ENCODE data around the gene SEMA3E.

DNA sequence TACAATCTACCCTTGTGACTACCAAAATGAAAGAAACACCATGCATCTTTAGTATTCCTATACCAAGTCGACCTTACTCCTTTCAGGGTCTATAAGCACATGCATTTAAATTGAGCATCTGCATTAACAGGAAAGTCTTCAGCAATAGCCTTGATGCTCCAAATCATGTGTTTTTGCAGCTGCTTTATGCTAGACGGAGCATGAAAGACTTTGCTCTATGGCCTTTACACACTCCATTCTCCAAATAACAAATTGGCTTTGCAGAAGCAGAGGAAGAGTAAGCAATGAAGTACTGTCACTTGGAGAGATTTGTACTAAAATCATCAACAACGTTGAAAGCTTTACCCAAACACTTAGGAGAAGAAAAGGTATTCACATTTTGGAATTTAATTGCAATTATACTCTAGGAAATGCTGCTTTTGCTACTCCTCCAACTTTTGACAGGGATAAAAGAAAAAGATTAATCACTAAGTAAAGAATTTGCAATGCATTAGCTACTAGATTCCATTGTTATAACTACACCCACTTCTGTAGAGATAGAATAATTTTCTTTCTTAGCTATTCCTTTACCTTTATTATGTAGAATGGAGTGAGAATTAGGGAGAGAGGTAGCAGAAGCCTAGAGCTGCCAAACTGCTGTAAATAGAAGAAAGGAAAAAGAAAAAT is 131.8 kb downstream of the SEMA3E start:
- no peak for TF ChIP-seq POLR2A (IDR thresholded peaks at IDR 0.05)
- TF ChIP-seq, protein P1, sequence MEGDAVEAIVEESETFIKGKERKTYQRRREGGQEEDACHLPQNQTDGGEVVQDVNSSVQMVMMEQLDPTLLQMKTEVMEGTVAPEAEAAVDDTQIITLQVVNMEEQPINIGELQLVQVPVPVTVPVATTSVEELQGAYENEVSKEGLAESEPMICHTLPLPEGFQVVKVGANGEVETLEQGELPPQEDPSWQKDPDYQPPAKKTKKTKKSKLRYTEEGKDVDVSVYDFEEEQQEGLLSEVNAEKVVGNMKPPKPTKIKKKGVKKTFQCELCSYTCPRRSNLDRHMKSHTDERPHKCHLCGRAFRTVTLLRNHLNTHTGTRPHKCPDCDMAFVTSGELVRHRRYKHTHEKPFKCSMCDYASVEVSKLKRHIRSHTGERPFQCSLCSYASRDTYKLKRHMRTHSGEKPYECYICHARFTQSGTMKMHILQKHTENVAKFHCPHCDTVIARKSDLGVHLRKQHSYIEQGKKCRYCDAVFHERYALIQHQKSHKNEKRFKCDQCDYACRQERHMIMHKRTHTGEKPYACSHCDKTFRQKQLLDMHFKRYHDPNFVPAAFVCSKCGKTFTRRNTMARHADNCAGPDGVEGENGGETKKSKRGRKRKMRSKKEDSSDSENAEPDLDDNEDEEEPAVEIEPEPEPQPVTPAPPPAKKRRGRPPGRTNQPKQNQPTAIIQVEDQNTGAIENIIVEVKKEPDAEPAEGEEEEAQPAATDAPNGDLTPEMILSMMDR (IDR thresholded peaks at IDR 0.05), result no peak

Measured in thyroid gland (tissue), 4 donors.